GM23338 (cell line): ENCODE results near the gene DCHS1.

Experiments used
- CREB1 ChIP-seq: fragments of 250-450 bp; sonication (Bioruptor Pico); IDR thresholded peaks from 2 replicates; pipeline ENCODE4 v1.5.0; 2020; ENCODE audit warnings: low read depth, mild to moderate bottlenecking, moderate library complexity
- ETS1 ChIP-seq: IDR thresholded peaks from 2 replicates; pipeline ENCODE4 v1.6.1; 2016; ENCODE audit warnings: antibody characterized with exemption
- EZH2 ChIP-seq: fragments of 200-600 bp; sonication (generic); IDR thresholded peaks from one replicate; pipeline ENCODE4 v1.8.0; 2017; ENCODE audit warnings: antibody characterized with exemption, mild to moderate bottlenecking, low read depth; ENCODE audit not compliant: unreplicated experiment
- EZH2phosphoT487 ChIP-seq: fragments of 200-600 bp; sonication (generic); IDR thresholded peaks from one replicate; pipeline ENCODE4 v1.8.1; 2018; ENCODE audit warnings: antibody characterized with exemption; ENCODE audit not compliant: unreplicated experiment
- JUNB ChIP-seq: IDR thresholded peaks from one replicate; pipeline ENCODE4 v1.6.1; 2016; ENCODE audit warnings: antibody characterized with exemption; ENCODE audit not compliant: unreplicated experiment
- NANOG ChIP-seq: IDR thresholded peaks from 2 replicates; pipeline ENCODE4 v1.6.1; 2016; ENCODE audit warnings: antibody characterized with exemption, borderline replicate concordance
- POLR2AphosphoS5 ChIP-seq: IDR thresholded peaks from 2 replicates; pipeline ENCODE4 v1.6.1; 2016; ENCODE audit warnings: antibody characterized with exemption, low read depth
- REST ChIP-seq: IDR thresholded peaks from one replicate; pipeline ENCODE4 v1.6.1; 2018; ENCODE audit warnings: antibody characterized with exemption; ENCODE audit not compliant: unreplicated experiment
- TF ChIP-seq, protein P1 (sequence below), 2 experiments: fragments of 200-600 bp in 1 of 2; sonication (generic) in 1 of 2; conservative IDR thresholded peaks; 2 replicates each; pipeline versions ENCODE4 v1.5.1 to v1.6.1; 2016 to 2017; ENCODE audit warnings: antibody characterized with exemption in 2 of 2, low read depth in 2 of 2, mild to moderate bottlenecking in 2 of 2, moderate library complexity in 1 of 2
- TF ChIP-seq, protein P2 (sequence below): fragments of 250-450 bp; sonication (Bioruptor Pico); IDR thresholded peaks from 2 replicates; pipeline ENCODE4 v1.5.0; 2020; ENCODE audit warnings: mild to moderate bottlenecking, moderate library complexity

DNA sequence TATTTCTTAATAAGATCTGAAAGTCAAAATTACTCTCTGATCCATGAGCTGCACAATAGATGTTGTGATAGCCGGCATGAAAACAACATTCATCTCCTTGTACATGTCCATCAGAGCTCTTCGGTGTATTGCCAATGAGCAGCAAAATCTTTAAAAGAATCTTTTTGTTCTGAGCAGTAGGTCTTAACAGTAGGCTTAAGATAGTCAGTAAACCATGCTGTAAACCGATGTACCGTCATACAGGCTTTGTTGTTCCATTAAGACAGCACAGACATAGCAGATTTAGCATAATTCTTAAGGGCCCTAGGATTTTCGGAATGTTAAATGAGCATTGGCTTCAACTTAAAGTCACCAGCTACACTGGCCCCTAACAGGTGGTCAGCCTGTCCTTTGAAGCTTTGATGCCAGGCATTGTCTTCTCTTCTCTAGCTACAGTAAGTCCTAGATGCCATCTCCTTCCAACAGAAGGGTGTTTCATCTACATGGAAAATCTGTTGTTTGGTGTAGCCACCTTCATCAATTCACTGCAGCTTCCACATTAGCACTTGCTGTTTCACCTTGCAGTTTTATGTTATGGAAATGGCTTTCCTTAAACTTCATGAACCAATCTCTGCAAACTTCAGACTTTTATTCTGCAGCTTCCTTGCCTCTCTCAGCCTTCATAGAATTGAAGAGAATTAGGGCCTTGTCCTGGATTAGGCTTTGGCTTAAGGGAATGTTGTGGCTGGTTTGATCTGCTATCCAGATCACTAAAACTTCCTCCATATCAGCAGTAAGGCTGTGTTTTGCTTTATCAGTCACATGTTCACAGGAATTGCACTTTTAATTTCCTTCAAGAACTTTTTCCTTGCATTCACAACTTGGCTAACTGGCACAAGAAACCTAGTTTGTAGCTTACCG is 80.5 kb downstream of the DCHS1 start:
- TF ChIP-seq, protein P1, sequence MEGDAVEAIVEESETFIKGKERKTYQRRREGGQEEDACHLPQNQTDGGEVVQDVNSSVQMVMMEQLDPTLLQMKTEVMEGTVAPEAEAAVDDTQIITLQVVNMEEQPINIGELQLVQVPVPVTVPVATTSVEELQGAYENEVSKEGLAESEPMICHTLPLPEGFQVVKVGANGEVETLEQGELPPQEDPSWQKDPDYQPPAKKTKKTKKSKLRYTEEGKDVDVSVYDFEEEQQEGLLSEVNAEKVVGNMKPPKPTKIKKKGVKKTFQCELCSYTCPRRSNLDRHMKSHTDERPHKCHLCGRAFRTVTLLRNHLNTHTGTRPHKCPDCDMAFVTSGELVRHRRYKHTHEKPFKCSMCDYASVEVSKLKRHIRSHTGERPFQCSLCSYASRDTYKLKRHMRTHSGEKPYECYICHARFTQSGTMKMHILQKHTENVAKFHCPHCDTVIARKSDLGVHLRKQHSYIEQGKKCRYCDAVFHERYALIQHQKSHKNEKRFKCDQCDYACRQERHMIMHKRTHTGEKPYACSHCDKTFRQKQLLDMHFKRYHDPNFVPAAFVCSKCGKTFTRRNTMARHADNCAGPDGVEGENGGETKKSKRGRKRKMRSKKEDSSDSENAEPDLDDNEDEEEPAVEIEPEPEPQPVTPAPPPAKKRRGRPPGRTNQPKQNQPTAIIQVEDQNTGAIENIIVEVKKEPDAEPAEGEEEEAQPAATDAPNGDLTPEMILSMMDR (conservative IDR thresholded peaks at IDR 0.05; ENCODE audit: low read depth in 2 of 2): no peak
- TF ChIP-seq EZH2phosphoT487 (no peak), POLR2AphosphoS5 (no peak), REST (no peak), CREB1 (no peak), ETS1 (no peak), EZH2 (no peak), NANOG (no peak), JUNB (no peak)
- TF ChIP-seq, protein P2, sequence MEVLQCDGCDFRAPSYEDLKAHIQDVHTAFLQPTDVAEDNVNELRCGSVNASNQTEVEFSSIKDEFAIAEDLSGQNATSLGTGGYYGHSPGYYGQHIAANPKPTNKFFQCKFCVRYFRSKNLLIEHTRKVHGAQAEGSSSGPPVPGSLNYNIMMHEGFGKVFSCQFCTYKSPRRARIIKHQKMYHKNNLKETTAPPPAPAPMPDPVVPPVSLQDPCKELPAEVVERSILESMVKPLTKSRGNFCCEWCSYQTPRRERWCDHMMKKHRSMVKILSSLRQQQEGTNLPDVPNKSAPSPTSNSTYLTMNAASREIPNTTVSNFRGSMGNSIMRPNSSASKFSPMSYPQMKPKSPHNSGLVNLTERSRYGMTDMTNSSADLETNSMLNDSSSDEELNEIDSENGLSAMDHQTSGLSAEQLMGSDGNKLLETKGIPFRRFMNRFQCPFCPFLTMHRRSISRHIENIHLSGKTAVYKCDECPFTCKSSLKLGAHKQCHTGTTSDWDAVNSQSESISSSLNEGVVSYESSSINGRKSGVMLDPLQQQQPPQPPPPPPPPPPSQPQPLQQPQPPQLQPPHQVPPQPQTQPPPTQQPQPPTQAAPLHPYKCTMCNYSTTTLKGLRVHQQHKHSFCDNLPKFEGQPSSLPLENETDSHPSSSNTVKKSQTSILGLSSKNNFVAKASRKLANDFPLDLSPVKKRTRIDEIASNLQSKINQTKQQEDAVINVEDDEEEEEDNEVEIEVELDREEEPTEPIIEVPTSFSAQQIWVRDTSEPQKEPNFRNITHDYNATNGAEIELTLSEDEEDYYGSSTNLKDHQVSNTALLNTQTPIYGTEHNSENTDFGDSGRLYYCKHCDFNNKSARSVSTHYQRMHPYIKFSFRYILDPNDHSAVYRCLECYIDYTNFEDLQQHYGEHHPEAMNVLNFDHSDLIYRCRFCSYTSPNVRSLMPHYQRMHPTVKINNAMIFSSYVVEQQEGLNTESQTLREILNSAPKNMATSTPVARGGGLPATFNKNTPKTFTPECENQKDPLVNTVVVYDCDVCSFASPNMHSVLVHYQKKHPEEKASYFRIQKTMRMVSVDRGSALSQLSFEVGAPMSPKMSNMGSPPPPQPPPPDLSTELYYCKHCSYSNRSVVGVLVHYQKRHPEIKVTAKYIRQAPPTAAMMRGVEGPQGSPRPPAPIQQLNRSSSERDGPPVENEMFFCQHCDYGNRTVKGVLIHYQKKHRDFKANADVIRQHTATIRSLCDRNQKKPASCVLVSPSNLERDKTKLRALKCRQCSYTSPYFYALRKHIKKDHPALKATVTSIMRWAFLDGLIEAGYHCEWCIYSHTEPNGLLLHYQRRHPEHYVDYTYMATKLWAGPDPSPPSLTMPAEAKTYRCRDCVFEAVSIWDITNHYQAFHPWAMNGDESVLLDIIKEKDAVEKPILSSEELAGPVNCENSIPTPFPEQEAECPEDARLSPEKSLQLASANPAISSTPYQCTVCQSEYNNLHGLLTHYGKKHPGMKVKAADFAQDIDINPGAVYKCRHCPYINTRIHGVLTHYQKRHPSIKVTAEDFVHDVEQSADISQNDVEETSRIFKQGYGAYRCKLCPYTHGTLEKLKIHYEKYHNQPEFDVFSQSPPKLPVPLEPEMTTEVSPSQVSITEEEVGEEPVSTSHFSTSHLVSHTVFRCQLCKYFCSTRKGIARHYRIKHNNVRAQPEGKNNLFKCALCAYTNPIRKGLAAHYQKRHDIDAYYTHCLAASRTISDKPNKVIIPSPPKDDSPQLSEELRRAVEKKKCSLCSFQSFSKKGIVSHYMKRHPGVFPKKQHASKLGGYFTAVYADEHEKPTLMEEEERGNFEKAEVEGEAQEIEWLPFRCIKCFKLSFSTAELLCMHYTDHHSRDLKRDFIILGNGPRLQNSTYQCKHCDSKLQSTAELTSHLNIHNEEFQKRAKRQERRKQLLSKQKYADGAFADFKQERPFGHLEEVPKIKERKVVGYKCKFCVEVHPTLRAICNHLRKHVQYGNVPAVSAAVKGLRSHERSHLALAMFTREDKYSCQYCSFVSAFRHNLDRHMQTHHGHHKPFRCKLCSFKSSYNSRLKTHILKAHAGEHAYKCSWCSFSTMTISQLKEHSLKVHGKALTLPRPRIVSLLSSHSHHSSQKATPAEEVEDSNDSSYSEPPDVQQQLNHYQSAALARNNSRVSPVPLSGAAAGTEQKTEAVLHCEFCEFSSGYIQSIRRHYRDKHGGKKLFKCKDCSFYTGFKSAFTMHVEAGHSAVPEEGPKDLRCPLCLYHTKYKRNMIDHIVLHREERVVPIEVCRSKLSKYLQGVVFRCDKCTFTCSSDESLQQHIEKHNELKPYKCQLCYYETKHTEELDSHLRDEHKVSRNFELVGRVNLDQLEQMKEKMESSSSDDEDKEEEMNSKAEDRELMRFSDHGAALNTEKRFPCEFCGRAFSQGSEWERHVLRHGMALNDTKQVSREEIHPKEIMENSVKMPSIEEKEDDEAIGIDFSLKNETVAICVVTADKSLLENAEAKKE (CRISPR knock-in tag): no peak
